ENCODE measurements around the gene NAA40. TPM values are rescaled to one million over a fixed set of nuclear protein-coding genes. Genes with fewer than 3 reads are reported as not detected.

NAA40 gene
- polyA plus RNA-seq, 1 experiment: 16.1 TPM

- ChIA-PET POLR2A (no interaction called here), CTCF (interaction anchor here (2.0 kb wide), 1 partner anchor 86 kb away, joined by 7 read pairs; no protein-coding TSS in a partner anchor)
- TF ChIP-seq CTCF (IDR thresholded peaks at IDR 0.05; ENCODE audit: insufficient read depth, low read depth, low read length): no peak
- Histone ChIP-seq H3K27me3 (ENCODE audit: control insufficient read depth, insufficient read depth, low read length) (peaks cover 2% of the 10 kb centered on the region; the same call in 1 of the 2 replicates), H3K36me3 (ENCODE audit: control insufficient read depth, insufficient read depth, low read length) (no peaks in the 10 kb centered on the region), H3K4me3 (ENCODE audit: low read depth, low read length) (no peak overlapping the region)
- no peak for DNase-seq (ENCODE audit: low read depth)
These were observed 15.5 kb upstream of the NAA40 start for GRCh38 chr11:63923319-63923718.

GRCh38 chr11:63929616-63930015, 9.2 kb upstream of the NAA40 start:
- no peaks in the 10 kb centered on the region for H3K36me3 ChIP-seq (ENCODE audit: control insufficient read depth, insufficient read depth, low read length)
- no peak for TF ChIP-seq CTCF (IDR thresholded peaks at IDR 0.05; ENCODE audit: insufficient read depth, low read depth, low read length)
- H3K4me3 ChIP-seq (ENCODE audit: low read depth, low read length): no peak overlapping the region
- DNase-seq (ENCODE audit: low read depth): no peak
- H3K27me3 ChIP-seq (ENCODE audit: control insufficient read depth, insufficient read depth, low read length): no peaks in the 10 kb centered on the region
- ChIA-PET POLR2A (no interaction called here), CTCF (interaction anchor here (1.4 to 2.5 kb wide), 2 partner anchors 9 to 12 kb away, joined by 3 to 11 read pairs; no protein-coding TSS in a partner anchor)

GRCh38 chr11:63931045-63931444, 7.8 kb upstream of the NAA40 start:
- no peak for DNase-seq (ENCODE audit: low read depth)
- POLR2A ChIA-PET: no interaction called here
- Histone ChIP-seq H3K4me3 (ENCODE audit: low read depth, low read length) (no peak overlapping the region), H3K27me3 (ENCODE audit: control insufficient read depth, insufficient read depth, low read length) (no peaks in the 10 kb centered on the region), H3K36me3 (ENCODE audit: control insufficient read depth, insufficient read depth, low read length) (no peaks in the 10 kb centered on the region)
- CTCF ChIA-PET: interaction anchor here (0.7 to 2.5 kb wide), 5 partner anchors 10 to 59 kb away, joined by 3 to 11 read pairs (median 3); no protein-coding TSS in a partner anchor
- TF ChIP-seq CTCF (IDR thresholded peaks at IDR 0.05; ENCODE audit: insufficient read depth, low read depth, low read length): no peak

- CTCF ChIA-PET: interaction anchor here (1.4 kb wide), 1 partner anchor 49 kb away, joined by 3 read pairs; no protein-coding TSS in a partner anchor
- DNase-seq (ENCODE audit: low read depth): no peak
- Histone ChIP-seq H3K4me3 (ENCODE audit: low read depth, low read length) (no peak overlapping the region), H3K36me3 (ENCODE audit: control insufficient read depth, insufficient read depth, low read length) (no peaks in the 10 kb centered on the region), H3K27me3 (ENCODE audit: control insufficient read depth, insufficient read depth, low read length) (no peaks in the 10 kb centered on the region)
- POLR2A ChIA-PET: no interaction called here
- TF ChIP-seq CTCF (IDR thresholded peaks at IDR 0.05; ENCODE audit: insufficient read depth, low read depth, low read length): no peak
These were observed 6.9 kb upstream of the NAA40 start for GRCh38 chr11:63931876-63932275.

- TF ChIP-seq CTCF (IDR thresholded peaks at IDR 0.05; ENCODE audit: insufficient read depth, low read depth, low read length): no peak
- no peaks in the 10 kb centered on the region for H3K36me3 ChIP-seq (ENCODE audit: control insufficient read depth, insufficient read depth, low read length)
- no peaks in the 10 kb centered on the region for H3K27me3 ChIP-seq (ENCODE audit: control insufficient read depth, insufficient read depth, low read length)
- CTCF ChIA-PET: interaction anchor here (0.7 to 1.4 kb wide), 4 partner anchors 12 to 97 kb away, joined by 3 to 5 read pairs (median 4); no protein-coding TSS in a partner anchor
- DNase-seq (ENCODE audit: low read depth): no peak
- POLR2A ChIA-PET: no interaction called here
- H3K4me3 ChIP-seq (ENCODE audit: low read depth, low read length): no peak overlapping the region
These were observed 5.3 kb upstream of the NAA40 start for GRCh38 chr11:63933459-63933858.

Data from BJ (cell line).